IMR-90 (cell line): ENCODE data around the gene ATP1A3.

Experiments
- BHLHE40 ChIP-seq: fragments of 150-350 bp; IDR thresholded peaks from 2 replicates; pipeline ENCODE4 v1.6.1; 2016; ENCODE audit warnings: mild to moderate bottlenecking, low read depth, low read length
- CEBPB ChIP-seq: IDR thresholded peaks from 2 replicates; pipeline ENCODE4 v1.6.1; 2012; ENCODE audit warnings: low read depth, low read length, improper control_type of control experiment
- CHD1 ChIP-seq: IDR thresholded peaks from 2 replicates; pipeline ENCODE4 v1.6.1; 2012; ENCODE audit warnings: low read depth, low read length, improper control_type of control experiment
- MAZ ChIP-seq: IDR thresholded peaks from 2 replicates; pipeline ENCODE4 v1.6.1; 2012; ENCODE audit warnings: low read depth, mild to moderate bottlenecking, low read length, improper control_type of control experiment, moderate library complexity, borderline replicate concordance
- MXI1 ChIP-seq: IDR thresholded peaks from 2 replicates; pipeline ENCODE4 v1.6.1; 2012; ENCODE audit warnings: low read depth, mild to moderate bottlenecking, low read length, moderate library complexity, borderline replicate concordance
- NFE2L2 ChIP-seq: fragments of 150-350 bp; IDR thresholded peaks from 2 replicates; pipeline ENCODE4 v1.6.1; 2016; ENCODE audit warnings: low read depth, mild to moderate bottlenecking, low read length
- POLR2A ChIP-seq: IDR thresholded peaks from 2 replicates; pipeline ENCODE4 v1.6.1; 2012; ENCODE audit warnings: mild to moderate bottlenecking, low read depth, low read length
- RAD21 ChIP-seq: IDR thresholded peaks from 2 replicates; pipeline ENCODE4 v1.6.1; 2012; ENCODE audit warnings: low read length, improper control_type of control experiment
- RFX5 ChIP-seq: IDR thresholded peaks from 2 replicates; pipeline ENCODE4 v1.8.0; 2012; ENCODE audit warnings: low read depth, mild to moderate bottlenecking, low read length, moderate library complexity
- SMC3 ChIP-seq: fragments of 150-350 bp; IDR thresholded peaks from 2 replicates; pipeline ENCODE4 v1.6.1; 2016; ENCODE audit warnings: low read depth, mild to moderate bottlenecking, antibody characterized with exemption, low read length, moderate library complexity
- TF ChIP-seq, protein P1 (sequence below): conservative IDR thresholded peaks from 2 replicates; pipeline ENCODE4 v1.5.1; 2012; ENCODE audit warnings: mild to moderate bottlenecking, low read depth, low read length, improper control_type of control experiment
- TF ChIP-seq, protein P2 (sequence below): fragments of 150-350 bp; IDR thresholded peaks from 2 replicates; pipeline ENCODE4 v1.6.1; 2017; ENCODE audit warnings: mild to moderate bottlenecking, antibody characterized with exemption, low read length, low read depth

DNA sequence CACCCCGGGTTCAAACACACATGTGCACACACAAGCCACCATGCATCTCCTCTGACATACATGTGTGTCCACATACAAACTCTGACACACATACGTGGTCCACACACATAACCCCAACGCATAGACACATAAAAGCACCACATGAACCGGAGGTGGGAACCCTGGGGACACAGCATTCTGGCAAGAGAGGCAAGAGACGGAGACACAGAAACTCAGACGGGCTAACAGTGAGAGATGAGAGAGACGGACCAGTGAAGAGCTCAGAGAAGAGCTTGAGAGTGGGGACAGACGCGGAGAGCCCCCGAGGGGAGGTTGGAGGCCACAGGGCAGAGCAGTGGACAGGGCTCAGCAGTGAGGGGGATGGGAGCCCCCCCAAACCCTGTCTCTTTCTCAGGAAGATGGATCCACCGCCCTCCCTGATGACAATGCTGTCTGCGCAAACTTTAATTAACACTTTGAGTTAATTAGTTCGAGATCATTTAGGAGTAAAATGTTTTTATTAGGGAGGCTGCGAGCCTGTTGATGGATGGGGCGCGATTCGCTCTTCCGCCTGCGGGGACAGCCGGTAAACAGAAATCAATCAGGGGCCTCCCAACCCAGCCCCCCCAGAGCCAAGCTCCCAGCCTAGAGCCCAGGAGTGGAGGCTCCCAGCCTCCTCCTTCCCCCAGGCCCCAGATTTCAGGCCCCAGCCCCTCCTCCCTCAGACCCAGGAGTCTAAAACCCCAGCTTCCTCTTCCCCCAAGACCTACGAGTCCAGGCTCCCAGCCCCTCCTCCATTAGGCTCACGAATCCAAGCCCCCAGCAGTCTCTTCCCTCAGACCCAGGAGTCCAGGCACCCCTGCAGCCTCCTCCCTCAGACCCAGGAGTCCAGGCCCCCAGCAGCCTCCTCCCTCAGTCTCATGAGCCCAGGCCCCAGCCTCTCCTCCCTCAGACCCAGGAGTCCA is 56.2 kb downstream of the ATP1A3 start:
- TF ChIP-seq RFX5 (no peak), POLR2A (no peak), MAZ (no peak), RAD21 (no peak), CHD1 (no peak), SMC3 (no peak), BHLHE40 (no peak), MXI1 (no peak), NFE2L2 (no peak), CEBPB (no peak)
- TF ChIP-seq, protein P1, sequence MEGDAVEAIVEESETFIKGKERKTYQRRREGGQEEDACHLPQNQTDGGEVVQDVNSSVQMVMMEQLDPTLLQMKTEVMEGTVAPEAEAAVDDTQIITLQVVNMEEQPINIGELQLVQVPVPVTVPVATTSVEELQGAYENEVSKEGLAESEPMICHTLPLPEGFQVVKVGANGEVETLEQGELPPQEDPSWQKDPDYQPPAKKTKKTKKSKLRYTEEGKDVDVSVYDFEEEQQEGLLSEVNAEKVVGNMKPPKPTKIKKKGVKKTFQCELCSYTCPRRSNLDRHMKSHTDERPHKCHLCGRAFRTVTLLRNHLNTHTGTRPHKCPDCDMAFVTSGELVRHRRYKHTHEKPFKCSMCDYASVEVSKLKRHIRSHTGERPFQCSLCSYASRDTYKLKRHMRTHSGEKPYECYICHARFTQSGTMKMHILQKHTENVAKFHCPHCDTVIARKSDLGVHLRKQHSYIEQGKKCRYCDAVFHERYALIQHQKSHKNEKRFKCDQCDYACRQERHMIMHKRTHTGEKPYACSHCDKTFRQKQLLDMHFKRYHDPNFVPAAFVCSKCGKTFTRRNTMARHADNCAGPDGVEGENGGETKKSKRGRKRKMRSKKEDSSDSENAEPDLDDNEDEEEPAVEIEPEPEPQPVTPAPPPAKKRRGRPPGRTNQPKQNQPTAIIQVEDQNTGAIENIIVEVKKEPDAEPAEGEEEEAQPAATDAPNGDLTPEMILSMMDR, result no peak
- TF ChIP-seq, protein P2, sequence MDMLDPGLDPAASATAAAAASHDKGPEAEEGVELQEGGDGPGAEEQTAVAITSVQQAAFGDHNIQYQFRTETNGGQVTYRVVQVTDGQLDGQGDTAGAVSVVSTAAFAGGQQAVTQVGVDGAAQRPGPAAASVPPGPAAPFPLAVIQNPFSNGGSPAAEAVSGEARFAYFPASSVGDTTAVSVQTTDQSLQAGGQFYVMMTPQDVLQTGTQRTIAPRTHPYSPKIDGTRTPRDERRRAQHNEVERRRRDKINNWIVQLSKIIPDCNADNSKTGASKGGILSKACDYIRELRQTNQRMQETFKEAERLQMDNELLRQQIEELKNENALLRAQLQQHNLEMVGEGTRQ, result no peak
